IPS-18c (cell line): ENCODE measurements around the gene TTC12.
A peak's percentile ranks its signal among the peaks of the same experiment; 100 is the strongest.

ENCODE experiments used
- H3K4me3 ChIP-seq: 2 replicates; pipeline ENCODE4 v1.7.0; 2013; ENCODE audit warnings: low read depth, mild to moderate bottlenecking, low read length, moderate library complexity; ENCODE audit not compliant: insufficient read depth
- H3K9me3 ChIP-seq: one replicate; pipeline ENCODE4 v1.6.1; 2013; ENCODE audit warnings: mild to moderate bottlenecking, low read length, moderate library complexity; ENCODE audit not compliant: control insufficient read depth, insufficient read depth

Gene TTC12

DNA sequence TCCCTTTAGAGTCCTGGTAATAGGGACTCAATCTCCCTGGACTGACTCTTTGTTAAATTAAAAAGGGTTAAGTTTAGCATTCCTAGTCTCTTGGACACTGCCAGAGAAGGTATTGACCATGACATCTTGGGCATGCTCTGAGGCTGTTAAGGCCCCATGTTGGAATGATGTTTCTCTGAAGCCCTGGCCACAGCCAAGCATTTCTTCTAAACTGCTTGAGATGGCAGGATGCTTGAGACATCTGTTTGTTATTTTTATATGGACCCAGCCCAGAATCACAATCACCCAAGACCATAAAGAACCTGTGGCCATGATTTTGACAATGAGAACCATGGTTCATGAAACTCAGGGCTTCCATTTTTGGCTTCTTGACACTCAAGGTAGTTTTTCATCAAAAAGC is 67.7 kb downstream of the TTC12 start:
- H3K4me3 ChIP-seq, result no peak overlapping the region
- no peaks in the 10 kb centered on the region for H3K9me3 ChIP-seq

DNA sequence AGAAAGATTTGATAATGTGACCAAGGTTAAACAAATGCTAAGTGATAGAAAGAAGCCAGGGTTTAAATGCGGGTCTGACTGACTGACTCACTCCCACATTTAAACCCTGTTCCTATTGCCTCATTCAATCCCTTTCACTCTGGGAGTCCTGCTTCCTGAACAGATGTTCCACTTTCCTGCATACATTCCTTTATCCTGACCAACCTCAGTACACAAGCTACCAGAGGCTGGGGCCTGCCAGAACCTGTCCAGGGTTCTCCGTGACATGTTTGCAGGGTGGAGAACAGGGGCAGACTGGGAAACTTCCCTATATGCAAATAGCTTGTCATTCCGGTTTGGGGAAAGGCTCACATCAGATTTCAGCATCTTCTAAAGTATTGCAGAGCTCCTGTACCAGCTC is 70.2 kb downstream of the TTC12 start:
- H3K4me3 ChIP-seq, result no peak overlapping the region
- no peaks in the 10 kb centered on the region for H3K9me3 ChIP-seq

DNA sequence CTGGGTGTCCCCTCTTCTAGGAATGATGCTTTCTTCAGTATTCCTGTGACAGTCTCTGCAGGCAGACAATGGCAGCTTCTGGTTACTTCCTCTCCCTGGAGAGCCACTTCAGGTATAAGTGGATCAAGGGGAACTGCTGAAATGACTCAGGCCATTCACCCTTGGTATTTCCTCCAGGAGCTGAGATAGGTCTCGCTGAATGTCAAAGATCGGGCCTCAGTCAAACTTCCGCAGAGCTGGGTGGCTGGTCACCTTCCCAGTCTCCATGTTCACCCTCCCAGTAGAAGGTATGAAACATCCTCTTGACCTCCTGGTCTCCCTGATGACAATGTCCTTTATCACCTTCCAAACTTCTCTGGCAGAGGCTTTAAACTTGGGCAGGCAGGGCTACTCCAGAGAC is 71.4 kb downstream of the TTC12 start:
- Histone ChIP-seq H3K4me3 (no peak overlapping the region), H3K9me3 (no peaks in the 10 kb centered on the region)

DNA sequence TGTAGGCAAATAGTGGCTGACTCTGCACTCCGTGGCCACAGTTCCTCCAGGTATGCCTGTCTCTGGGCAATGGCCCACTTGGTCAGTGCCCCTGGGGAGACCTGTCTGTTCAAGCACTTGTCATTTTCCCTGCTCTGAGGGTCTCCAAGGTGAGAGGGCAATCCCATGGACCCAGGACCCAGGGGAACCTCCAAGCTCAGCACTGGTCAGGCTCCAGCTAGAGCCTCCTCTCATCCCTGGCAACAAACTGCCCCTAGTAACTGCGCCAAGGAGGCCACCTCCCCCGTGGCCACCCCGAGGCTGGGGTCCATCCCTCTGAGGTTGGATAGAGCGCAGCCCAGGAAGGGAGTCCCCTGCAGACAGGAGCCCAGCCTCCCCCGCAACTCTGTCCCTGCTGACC is 72.5 kb downstream of the TTC12 start:
- H3K9me3 ChIP-seq, result no peaks in the 10 kb centered on the region
- no peak overlapping the region for H3K4me3 ChIP-seq

DNA sequence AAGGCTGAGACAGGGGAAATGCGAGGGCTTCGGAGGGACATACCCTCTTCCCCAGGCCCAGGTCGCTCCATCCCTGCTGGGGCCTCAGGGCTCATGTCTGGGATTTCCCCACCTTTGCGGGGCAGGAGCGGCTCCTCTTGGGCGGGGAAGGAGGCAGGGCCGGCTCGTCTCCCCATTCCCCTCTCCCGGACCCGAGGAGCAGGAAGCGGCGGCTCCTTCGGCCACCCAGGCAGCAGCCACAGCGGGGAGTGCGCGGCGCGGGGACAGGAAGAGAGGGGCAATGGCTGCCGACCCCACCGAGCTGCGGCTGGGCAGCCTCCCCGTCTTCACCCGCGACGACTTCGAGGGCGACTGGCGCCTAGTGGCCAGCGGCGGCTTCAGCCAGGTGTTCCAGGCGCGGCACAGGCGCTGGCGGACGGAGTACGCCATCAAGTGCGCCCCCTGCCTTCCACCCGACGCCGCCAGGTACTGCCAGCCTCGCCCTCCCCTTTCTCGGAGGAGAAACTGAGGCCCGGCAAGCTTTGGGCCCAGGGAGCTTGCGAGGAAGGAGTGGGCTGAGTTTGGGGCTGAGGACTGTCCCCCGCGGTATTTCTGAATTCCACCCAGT is 73.3 kb downstream of the TTC12 start, which contains the start of gene ANKK1:
Gene ANKK1, plus strand, starts transcription at position 175 of the 607 bp plus-strand sequence. Its CDS starts 106 bp downstream, at position 281.
- Histone ChIP-seq H3K4me3 (peak within 1 kb of the TSS; percentile 43), H3K9me3 (no peaks in the 10 kb centered on the region)

DNA sequence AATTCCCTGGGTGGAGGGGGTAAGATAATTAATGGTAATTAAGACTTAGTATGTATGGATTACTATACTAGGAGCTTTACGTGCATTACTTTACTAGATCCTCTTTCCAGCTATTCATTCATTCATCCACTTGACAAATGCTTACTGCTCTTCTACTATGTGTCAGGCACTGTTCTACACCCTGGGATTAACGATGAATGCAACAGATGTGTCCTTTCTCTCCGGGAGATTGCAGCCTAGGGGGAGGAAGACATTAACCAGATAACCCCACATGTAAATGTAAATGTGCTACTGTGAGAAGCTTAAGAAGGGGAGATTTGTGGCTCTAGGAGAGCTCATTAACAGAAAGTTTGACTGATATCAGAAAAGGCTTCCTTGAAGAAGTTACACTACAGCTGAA is 74.9 kb downstream of the TTC12 start:
- no peaks in the 10 kb centered on the region for H3K9me3 ChIP-seq
- no peak overlapping the region for H3K4me3 ChIP-seq

DNA sequence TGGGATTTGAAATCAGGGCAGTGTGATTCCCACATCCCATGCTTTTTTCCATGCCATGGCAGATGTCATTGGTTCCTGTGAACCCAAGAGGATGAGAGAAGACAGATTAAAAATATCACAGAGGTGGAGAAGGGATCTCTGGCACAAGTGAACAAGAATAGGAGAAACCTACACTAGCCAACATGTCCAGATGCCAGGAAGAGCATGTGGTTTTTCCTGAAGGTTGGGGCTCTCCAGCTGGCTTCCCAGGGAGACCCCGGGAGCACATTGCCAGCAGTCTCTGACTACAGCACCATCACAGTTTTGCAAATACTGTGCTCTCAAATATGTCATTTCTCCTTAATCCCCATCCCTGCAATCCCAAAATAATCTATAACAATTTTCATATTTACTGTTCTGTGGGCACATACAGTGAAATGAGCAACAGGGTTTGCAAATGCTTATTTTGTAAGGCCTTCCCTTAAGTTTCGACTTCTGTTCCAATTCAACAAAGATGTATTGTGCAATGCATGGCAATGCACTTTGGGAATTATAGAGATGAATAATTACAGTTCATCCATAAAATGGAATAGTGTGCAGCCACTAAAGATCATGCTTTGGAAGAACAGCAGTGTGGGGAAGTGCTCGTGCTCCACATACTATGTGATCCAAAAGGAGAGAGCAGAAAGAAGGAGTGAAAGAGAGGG is 78.0 kb downstream of the TTC12 start:
- Histone ChIP-seq H3K9me3 (no peaks in the 10 kb centered on the region), H3K4me3 (no peak overlapping the region)

DNA sequence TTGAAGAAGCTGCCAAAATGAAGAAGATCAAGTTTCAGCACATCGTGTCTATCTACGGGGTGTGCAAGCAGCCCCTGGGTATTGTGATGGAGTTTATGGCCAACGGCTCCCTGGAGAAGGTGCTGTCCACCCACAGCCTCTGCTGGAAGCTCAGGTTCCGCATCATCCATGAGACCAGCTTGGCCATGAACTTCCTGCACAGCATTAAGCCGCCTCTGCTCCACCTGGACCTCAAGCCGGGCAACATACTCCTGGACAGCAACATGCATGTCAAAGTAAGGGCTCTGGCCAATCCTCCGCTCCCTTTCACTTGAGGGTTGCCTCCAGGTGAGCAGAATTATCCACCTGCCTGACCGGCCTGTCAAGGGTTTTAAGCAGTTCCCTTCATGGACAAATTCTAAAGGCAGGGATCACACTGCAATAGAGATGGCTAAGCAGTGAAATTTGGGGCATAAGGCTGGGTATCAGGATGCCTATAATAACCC is 79.2 kb downstream of the TTC12 start:
- Histone ChIP-seq H3K9me3 (no peaks in the 10 kb centered on the region), H3K4me3 (no peak overlapping the region)

DNA sequence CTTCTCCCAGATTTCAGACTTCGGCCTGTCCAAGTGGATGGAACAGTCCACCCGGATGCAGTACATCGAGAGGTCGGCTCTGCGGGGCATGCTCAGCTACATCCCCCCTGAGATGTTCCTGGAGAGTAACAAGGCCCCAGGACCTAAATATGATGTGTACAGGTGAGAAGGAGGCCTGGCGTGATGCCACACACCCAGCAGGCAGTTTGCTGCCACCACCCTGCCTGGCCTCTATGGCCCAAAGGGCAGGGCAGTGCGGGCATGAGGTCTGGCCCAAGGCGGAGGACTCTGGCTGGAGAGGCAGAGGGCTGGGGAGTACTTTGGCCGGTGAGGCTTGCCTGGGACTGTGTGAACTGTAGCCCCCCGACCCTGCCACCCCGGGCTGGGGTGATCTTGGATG is 80.5 kb downstream of the TTC12 start:
- Histone ChIP-seq H3K9me3 (no peaks in the 10 kb centered on the region), H3K4me3 (no peak overlapping the region)

DNA sequence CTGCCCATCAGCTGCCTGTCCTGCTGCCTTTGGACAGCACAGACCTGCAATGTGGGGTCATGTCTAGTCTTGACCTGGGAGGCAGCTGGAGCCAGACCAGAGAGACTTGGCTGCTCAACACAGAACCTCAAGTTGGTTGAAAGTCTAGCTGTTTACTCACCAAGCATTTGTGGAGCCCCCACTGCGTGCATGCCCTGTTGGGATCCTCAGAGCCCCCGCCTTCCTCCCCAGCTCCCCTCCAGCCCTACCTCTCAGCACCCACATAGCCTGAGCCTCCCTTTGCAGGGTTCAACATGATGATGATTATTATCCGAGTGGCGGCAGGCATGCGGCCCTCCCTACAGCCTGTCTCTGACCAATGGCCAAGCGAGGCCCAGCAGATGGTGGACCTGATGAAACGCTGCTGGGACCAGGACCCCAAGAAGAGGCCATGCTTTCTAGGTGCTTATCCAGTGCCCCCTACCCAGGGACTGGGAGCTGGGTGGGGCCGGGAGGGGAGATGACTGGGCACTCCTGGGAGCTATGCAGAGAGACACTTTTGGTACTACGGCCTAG is 81.5 kb downstream of the TTC12 start:
- H3K4me3 ChIP-seq, result no peak overlapping the region
- no peaks in the 10 kb centered on the region for H3K9me3 ChIP-seq

DNA sequence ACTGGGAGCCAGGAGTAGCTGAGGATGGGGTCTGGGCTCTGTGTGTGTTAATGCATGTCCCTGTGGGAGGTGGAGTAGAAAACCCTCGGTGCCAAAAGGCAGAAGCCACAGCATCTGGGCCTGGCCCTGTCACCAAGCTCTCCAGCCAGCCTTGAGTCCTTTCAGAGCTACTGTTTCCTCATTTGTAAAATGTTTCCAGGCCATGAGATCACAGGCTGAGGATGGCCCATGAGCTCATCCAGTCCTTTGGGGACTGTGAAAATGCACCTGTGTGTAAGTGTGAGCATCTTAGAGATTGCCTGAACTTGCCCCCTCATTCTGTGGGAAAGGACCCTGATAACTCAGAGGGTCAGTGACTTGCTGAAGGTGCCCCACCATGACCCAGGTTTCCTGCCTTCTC is 82.3 kb downstream of the TTC12 start:
- no peak overlapping the region for H3K4me3 ChIP-seq
- no peaks in the 10 kb centered on the region for H3K9me3 ChIP-seq

DNA sequence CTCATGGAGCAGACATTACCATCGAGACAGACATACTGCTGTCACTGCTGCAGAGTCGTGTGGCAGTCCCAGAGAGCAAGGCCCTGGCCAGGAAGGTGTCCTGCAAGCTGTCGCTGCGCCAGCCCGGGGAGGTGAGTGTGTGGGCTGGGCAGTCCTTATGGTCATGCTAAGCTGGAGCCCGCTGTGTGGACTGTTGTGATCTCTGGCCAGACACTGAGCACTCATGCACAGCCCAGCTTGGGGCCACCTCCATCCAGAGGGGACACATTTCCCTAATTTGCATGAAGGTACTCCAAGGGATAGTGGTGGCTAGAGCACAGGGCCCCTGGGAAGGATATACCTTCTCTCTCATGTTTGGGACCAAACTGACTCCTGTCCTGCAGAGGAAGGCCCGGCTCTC is 82.8 kb downstream of the TTC12 start:
- no peak overlapping the region for H3K4me3 ChIP-seq
- H3K9me3 ChIP-seq, result no peaks in the 10 kb centered on the region

DNA sequence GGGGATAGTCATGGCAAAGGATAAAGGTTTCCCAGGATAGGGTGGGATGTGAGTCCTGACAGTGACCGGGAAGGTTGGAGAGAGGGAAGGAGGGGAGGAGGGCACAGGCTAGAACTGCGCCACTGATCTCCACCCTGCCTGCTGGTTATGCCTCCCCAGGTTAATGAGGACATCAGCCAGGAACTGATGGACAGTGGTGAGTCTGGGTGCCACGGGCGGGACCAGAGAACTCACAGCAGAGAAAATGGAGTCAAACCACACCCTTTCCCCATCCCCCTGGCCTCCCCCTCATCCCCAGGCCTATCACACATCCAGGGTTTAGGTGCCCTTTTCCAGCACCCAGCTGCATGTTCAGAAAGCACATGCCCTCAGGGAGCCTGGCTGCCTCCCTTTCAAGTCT is 83.4 kb downstream of the TTC12 start:
- H3K4me3 ChIP-seq, result no peak overlapping the region
- H3K9me3 ChIP-seq, result no peaks in the 10 kb centered on the region

DNA sequence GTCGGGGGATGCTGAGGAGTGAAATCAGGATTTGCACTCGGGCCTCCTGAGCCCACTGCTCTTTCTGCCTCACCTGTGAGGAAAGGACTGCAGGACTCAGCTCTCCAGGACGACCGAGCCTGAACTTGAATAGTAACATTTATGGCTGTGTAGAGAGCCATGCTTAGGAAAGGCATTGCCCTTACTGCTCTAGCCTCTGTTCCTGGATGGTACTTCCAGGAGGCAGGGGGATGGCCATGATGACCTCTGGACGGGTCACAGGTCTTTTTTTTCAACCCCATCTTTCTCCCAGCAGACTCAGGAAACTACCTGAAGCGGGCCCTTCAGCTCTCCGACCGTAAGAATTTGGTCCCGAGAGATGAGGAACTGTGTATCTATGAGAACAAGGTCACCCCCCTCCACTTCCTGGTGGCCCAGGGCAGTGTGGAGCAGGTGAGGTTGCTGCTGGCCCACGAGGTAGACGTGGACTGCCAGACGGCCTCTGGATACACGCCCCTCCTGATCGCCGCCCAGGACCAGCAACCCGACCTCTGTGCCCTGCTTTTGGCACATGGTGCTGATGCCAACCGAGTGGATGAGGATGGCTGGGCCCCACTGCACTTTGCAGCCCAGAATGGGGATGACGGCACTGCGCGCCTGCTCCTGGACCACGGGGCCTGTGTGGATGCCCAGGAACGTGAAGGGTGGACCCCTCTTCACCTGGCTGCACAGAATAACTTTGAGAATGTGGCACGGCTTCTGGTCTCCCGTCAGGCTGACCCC is 84.5 kb downstream of the TTC12 start:
- no peaks in the 10 kb centered on the region for H3K9me3 ChIP-seq
- no peak overlapping the region for H3K4me3 ChIP-seq

DNA sequence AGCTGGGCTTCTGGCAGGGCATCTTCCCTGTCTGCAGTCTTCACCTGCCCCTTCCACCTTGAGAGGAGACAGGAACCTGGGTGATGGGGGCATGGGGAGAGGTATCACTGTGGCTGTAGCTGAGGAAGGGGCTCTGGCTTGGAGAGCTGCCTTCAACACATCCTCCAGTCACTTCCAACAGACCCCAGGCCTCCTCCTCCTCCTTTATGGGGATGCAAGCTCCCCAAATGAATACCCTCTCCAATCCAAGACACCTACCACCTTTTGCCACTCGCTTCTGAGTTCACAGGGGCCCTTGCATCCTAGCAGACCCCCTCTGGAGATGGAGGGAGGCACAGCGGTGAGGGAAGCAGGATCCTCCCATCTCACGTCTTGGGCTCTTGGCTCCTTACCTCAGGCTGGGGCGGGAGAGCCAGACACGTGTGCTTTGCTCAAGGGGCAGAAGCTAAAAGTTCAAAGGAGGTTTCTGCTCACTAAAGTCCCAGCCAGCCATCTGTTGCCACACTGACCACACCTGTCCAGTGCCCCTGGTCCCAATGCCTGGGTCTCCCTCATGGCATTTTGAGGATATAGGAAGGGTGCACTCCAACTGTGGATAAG is 86.3 kb downstream of the TTC12 start:
- Histone ChIP-seq H3K9me3 (no peaks in the 10 kb centered on the region), H3K4me3 (no peak overlapping the region)

DNA sequence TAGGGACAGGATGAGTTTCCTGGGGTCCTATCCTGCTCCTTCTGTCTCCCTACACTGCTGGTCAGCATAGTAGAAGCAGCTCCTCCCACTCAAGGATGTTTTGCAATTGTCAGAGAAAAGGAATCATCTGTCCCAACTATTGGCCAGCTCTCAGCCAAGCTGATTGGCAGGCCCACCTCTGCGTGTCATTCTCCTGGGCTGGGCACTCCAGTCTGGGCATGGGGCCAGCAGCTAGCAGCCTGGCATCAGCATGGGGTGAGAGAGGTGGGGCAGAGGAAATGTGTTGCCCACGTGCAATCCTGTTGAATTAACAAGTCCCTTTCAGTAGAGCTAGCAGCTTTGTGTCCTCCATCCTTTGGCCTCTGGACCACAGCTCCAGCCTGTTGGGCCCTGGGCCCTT is 87.3 kb downstream of the TTC12 start:
- no peaks in the 10 kb centered on the region for H3K9me3 ChIP-seq
- H3K4me3 ChIP-seq, result no peak overlapping the region

DNA sequence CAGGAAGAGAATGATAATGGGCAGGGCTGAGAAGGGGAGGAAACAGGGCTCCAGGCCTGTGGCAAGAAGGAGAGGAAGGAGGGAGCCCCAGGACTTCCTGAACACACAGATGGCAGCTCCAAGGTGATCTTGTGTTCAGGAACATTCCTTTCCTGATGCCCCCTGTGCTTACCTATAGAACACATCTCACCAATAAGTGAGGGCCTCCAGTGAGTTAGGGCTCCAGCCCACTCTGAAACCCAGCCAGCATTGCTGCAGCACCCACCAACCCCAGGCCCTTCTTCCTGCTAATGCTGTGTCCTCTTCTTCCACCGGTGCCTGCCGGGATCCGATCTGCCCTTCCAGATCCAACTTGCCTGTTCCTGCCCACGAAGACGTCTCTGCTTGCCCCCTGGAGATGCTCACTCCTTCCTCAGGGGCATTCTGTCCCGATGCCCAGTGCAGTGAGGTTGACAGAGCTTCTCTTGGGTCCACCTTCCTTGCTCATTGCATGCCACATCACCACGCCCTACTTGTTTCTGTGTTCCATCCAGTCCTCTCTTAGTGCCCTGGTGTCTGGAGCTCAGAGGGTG is 90.6 kb downstream of the TTC12 start:
- Histone ChIP-seq H3K9me3 (no peaks in the 10 kb centered on the region), H3K4me3 (no peak overlapping the region)
